ENCODE data around the gene ARHGAP20. TPM values are rescaled to one million over a fixed set of nuclear protein-coding genes. Genes with fewer than 3 reads are reported as not detected.

The ARHGAP20 gene
- total RNA-seq: 0.97 and 2.4 TPM in 2 replicates

GRCh38 chr11:110711776-110712658 is at the start of gene ARHGAP20:
Gene ARHGAP20, minus strand, starts transcription at chr11:110712437. Its CDS starts 206 bp downstream, at chr11:110712231.

All from epithelial cell of umbilical artery (primary cell).